ENCODE data around the gene EIPR1.

DNA sequence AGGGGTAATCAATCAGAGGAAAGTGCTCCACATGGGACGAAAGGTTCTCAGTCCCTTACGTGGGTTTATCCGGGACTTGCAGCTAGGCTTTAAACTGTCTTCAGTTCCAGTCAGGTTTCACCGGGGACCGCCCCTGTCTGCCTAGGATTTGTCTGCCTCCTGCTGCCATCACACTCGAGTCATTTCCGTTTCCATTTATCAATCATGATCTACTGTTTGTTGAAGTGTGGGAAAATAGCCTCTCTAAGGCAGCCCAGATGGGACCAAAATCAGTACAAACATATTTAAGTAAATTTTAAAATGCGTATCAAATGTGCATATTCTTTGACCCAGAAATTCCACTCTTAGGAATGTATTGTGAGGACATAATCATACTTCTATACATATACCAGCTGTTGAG is 12.4 kb upstream of the EIPR1 start:
- no peak for TF ChIP-seq POLR2AphosphoS5 (IDR thresholded peaks at IDR 0.05; ENCODE audit: insufficient read depth, low read depth, low read length)
- TF ChIP-seq, protein P1, sequence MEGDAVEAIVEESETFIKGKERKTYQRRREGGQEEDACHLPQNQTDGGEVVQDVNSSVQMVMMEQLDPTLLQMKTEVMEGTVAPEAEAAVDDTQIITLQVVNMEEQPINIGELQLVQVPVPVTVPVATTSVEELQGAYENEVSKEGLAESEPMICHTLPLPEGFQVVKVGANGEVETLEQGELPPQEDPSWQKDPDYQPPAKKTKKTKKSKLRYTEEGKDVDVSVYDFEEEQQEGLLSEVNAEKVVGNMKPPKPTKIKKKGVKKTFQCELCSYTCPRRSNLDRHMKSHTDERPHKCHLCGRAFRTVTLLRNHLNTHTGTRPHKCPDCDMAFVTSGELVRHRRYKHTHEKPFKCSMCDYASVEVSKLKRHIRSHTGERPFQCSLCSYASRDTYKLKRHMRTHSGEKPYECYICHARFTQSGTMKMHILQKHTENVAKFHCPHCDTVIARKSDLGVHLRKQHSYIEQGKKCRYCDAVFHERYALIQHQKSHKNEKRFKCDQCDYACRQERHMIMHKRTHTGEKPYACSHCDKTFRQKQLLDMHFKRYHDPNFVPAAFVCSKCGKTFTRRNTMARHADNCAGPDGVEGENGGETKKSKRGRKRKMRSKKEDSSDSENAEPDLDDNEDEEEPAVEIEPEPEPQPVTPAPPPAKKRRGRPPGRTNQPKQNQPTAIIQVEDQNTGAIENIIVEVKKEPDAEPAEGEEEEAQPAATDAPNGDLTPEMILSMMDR (IDR thresholded peaks at IDR 0.05; ENCODE audit: extremely low read depth in 1 of 2, insufficient read depth in 1 of 2, low read depth in 1 of 2, low read length in 2 of 2): no peak
